PC-9 (cell line): ENCODE measurements around the gene ZNF407. TPM values are rescaled to one million over a fixed set of nuclear protein-coding genes. Genes with fewer than 3 reads are reported as not detected.

Source experiments
- BruUV-seq: library from RNA; stranded (reverse); fragments of 400-500 nt; replicated peaks from 2 replicates; lab custom pipeline; 2021; lab: Mats Ljungman, UMichigan
- CTCF ChIA-PET: fragments of 300-600 bp; sonication (Branson Sonifier 250); formaldehyde crosslinking; loops from one replicate; lab custom pipeline; 2022; ENCODE audit warnings: antibody characterized with exemption; lab: Charles Lee
- POLR2A ChIA-PET: fragments of 300-600 bp; sonication (Branson Sonifier 250); formaldehyde crosslinking; loops from one replicate; lab custom pipeline; 2022; ENCODE audit warnings: antibody characterized with exemption; ENCODE audit not compliant: unreplicated experiment; lab: Charles Lee
- DNase-seq, 2 experiments: peaks; one replicate each; pipeline versions ENCODE4 v3.0.0 to v3.0.0-alpha.2; 2015 to 2022; ENCODE audit warnings: mixed read lengths in 1 of 2
- H2AFZ ChIP-seq: fragments of 200-600 bp; sonication (generic); 2 replicates; pipeline ENCODE4 v1.8.1; 2017; ENCODE audit warnings: antibody characterized with exemption
- H3F3A ChIP-seq: fragments of 200-600 bp; sonication (generic); 2 replicates; pipeline ENCODE4 v1.8.1; 2017; ENCODE audit warnings: antibody characterized with exemption, mild to moderate bottlenecking, low read depth; ENCODE audit not compliant: insufficient read depth
- H3K27ac ChIP-seq: fragments of 200-600 bp; sonication (generic); 2 replicates; pipeline ENCODE4 v1.6.1; 2016; ENCODE audit warnings: mixed run types
- H3K27me3 ChIP-seq: fragments of 200-600 bp; sonication (generic); 2 replicates; pipeline ENCODE4 v1.6.1; 2016; ENCODE audit warnings: low read depth, mixed run types; ENCODE audit not compliant: insufficient read depth
- H3K36me3 ChIP-seq: fragments of 200-600 bp; sonication (generic); 2 replicates; pipeline ENCODE4 v1.6.1; 2016; ENCODE audit warnings: low read depth, mixed run types
- H3K4me1 ChIP-seq: fragments of 200-600 bp; sonication (generic); replicated peaks from 2 replicates; pipeline ENCODE4 v1.6.1; 2016; ENCODE audit warnings: mixed run types; ENCODE audit not compliant: insufficient read depth
- H3K4me2 ChIP-seq: fragments of 200-600 bp; sonication (generic); 2 replicates; pipeline ENCODE4 v1.6.1; 2017; ENCODE audit warnings: mixed run types
- H3K4me3 ChIP-seq: fragments of 200-600 bp; sonication (generic); 2 replicates; pipeline ENCODE4 v1.6.1; 2016; ENCODE audit warnings: mixed run types
- H3K79me2 ChIP-seq: fragments of 200-600 bp; sonication (generic); 2 replicates; pipeline ENCODE4 v1.6.1; 2017; ENCODE audit warnings: low read depth, mixed run types
- H3K9me2 ChIP-seq: fragments of 200-600 bp; sonication (generic); 2 replicates; pipeline ENCODE4 v1.8.1; 2017; ENCODE audit warnings: mild to moderate bottlenecking; ENCODE audit not compliant: insufficient read depth
- H3K9me3 ChIP-seq: fragments of 200-600 bp; sonication (generic); 2 replicates; pipeline ENCODE4 v1.8.1; 2016; ENCODE audit warnings: low read depth; ENCODE audit not compliant: insufficient read depth
- H4K20me1 ChIP-seq: fragments of 200-600 bp; sonication (generic); 2 replicates; pipeline ENCODE4 v1.8.1; 2017; ENCODE audit not compliant: insufficient read depth
- CTCF ChIP-seq: fragments of 200-600 bp; sonication (generic); conservative IDR thresholded peaks from 2 replicates; pipeline ENCODE4 v1.6.1; 2017; ENCODE audit warnings: mixed run types, antibody characterized with exemption, mild to moderate bottlenecking, moderate library complexity
- EZH2 ChIP-seq: fragments of 200-600 bp; sonication (generic); IDR thresholded peaks from 2 replicates; pipeline ENCODE4 v1.8.0; 2017; ENCODE audit warnings: antibody characterized with exemption, low read depth
- intact Hi-C: fragments of 100-400 bp; cut with micrococcal nuclease; formaldehyde crosslinking; loops from one replicate; pipeline ENCODE4 v1.10.0; 2022; ENCODE audit not compliant: unreplicated experiment
- total RNA-seq: library from RNA; stranded (reverse); gene quantifications from 2 replicates; pipeline ENCODE4 v1.2.3, GENCODE V29; 2021

ZNF407 gene
- total RNA-seq, 1 experiment from 2014 or later = 13.4 TPM

- intact Hi-C loops = no loop called here
- no peak for DNase-seq
- no peaks in the 10 kb centered on the region for H3K9me3 ChIP-seq
- peaks cover 4% of the 10 kb centered on the region; the same call in 1 of the 2 replicates for H3K4me1 ChIP-seq
- ChIA-PET POLR2A (no interaction called here), CTCF (no interaction called here)
- H3K27ac ChIP-seq = no peak overlapping the region
- no peaks in the 10 kb centered on the region for H3K9me2 ChIP-seq
- no peaks in the 10 kb centered on the region for H3K36me3 ChIP-seq
- H3F3A ChIP-seq = no peaks in the 10 kb centered on the region
- H3K27me3 ChIP-seq = no peaks in the 10 kb centered on the region
- TF ChIP-seq CTCF = no peak
- TF ChIP-seq EZH2 = no peak
- H4K20me1 ChIP-seq = peaks cover 22% of the 10 kb centered on the region
- BruUV-seq = no TSS peak
- H3K4me2 ChIP-seq = no peak overlapping the region
- H3K79me2 ChIP-seq = peaks cover 20% of the 10 kb centered on the region
- no peak overlapping the region for H3K4me3 ChIP-seq
- no peak overlapping the region for H2AFZ ChIP-seq
Measured at GRCh38 chr18:74604361-74604760, 6.7 kb downstream of the ZNF407 start.

DNA sequence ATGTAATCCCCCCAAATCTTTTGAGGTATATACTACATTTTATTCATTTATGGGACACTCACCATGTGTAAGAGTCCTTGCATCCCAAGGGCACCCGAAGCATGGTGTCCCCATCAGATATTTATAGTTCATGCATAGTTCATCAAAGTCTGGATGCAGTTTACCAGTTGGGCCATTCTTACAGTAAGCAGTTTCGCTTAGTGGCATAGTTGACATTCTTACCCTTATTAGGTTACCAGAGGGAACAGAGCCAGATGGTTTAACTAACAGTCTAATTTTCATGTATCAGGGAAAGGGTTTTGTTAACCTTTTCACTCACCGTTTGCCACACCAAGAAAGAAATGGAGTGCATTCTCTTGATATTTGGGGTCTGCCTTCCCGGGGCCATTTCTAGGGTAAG lies 7.1 kb downstream of the ZNF407 start:
- Histone ChIP-seq H3K27ac (no peak overlapping the region), H3K36me3 (no peaks in the 10 kb centered on the region), H4K20me1 (peaks cover 20% of the 10 kb centered on the region), H3K4me1 (no peaks in the 10 kb centered on the region), H3K9me2 (no peaks in the 10 kb centered on the region), H3K79me2 (peaks cover 16% of the 10 kb centered on the region), H3K4me2 (no peak overlapping the region), H3F3A (no peaks in the 10 kb centered on the region), H2AFZ (no peak overlapping the region), H3K9me3 (no peaks in the 10 kb centered on the region), H3K4me3 (no peak overlapping the region), H3K27me3 (no peaks in the 10 kb centered on the region)
- DNase-seq = no peak
- ChIA-PET POLR2A (no interaction called here), CTCF (no interaction called here)
- TF ChIP-seq CTCF (no peak), EZH2 (no peak)
- intact Hi-C loops = no loop called here
- BruUV-seq = no TSS peak

- CTCF ChIA-PET = no interaction called here
- no peak for DNase-seq
- H3K36me3 ChIP-seq = no peaks in the 10 kb centered on the region
- POLR2A ChIA-PET = no interaction called here
- H3K4me3 ChIP-seq = no peak overlapping the region
- H3K27ac ChIP-seq = no peak overlapping the region
- no peak overlapping the region for H2AFZ ChIP-seq
- no peak overlapping the region for H3K4me2 ChIP-seq
- peaks cover 1% of the 10 kb centered on the region; the same call in 1 of the 2 replicates for H3K9me3 ChIP-seq
- no peak for TF ChIP-seq EZH2
- no peak for TF ChIP-seq CTCF
- BruUV-seq = no TSS peak
- peaks cover 18% of the 10 kb centered on the region for H4K20me1 ChIP-seq
- H3K4me1 ChIP-seq = no peaks in the 10 kb centered on the region
- H3K9me2 ChIP-seq = no peaks in the 10 kb centered on the region
- H3F3A ChIP-seq = no peaks in the 10 kb centered on the region
- intact Hi-C loops = no loop called here
- no peaks in the 10 kb centered on the region for H3K27me3 ChIP-seq
- H3K79me2 ChIP-seq = 0 out of 2 replicates have a peak, but pooled peaks cover 6% of the 10 kb centered on the region
Measured at GRCh38 chr18:74608681-74609080, 11.0 kb downstream of the ZNF407 start.
